Lung microvascular endothelial cell (primary cell): ENCODE results near the gene TCF23. TPM values are rescaled to one million over a fixed set of nuclear protein-coding genes. Genes with fewer than 3 reads are reported as not detected.
"Not testable (repeated sequence)": the region's sequence is repeated elsewhere in the genome, so short reads cannot be mapped to it uniquely, and the experiment has no call there.

Experiments used
- DNase-seq, 2 donors: peaks; one replicate each; pipeline versions ENCODE4 v3.0.0 to v3.0.0-alpha.2; 2010; ENCODE audit warnings: low read depth in 2 of 2
- total RNA-seq: library from RNA; depleted of rRNA; stranded (reverse); fragments of >200 nt; gene quantifications from 2 replicates; pipeline ENCODE4 v1.2.1, GENCODE V29; 2014

TCF23 gene
- total RNA-seq, result not detected in 2 replicates

GRCh38 chr2:27148801-27149439 lies at the start of gene TCF23:
TSS of gene TCF23 (plus strand) at chr2:27149004. CDS start at chr2:27149134, 130 bp downstream.
- no peak for DNase-seq

GRCh38 chr2:27099334-27099955 lies 49.4 kb upstream of the TCF23 start:
- DNase-seq, result no peak

- no peak for DNase-seq
Measured at GRCh38 chr2:27100036-27100435, 48.8 kb upstream of the TCF23 start.

- DNase-seq, result no peak
Measured at GRCh38 chr2:27102329-27102728, 46.5 kb upstream of the TCF23 start.

- DNase-seq, result no peak
Measured at GRCh38 chr2:27105981-27106380, 42.8 kb upstream of the TCF23 start.

- DNase-seq, result peak in 1 of 2 donors; percentile 39
Measured at GRCh38 chr2:27108221-27108620, 40.6 kb upstream of the TCF23 start.

GRCh38 chr2:27109083-27109482 lies 39.7 kb upstream of the TCF23 start:
- no peak for DNase-seq

- DNase-seq, result not testable (repeated sequence)
Measured at GRCh38 chr2:27110603-27111352, 38.0 kb upstream of the TCF23 start.

GRCh38 chr2:27111392-27112078 lies 37.3 kb upstream of the TCF23 start:
- not testable (repeated sequence) for DNase-seq

GRCh38 chr2:27115519-27115918 lies 33.3 kb upstream of the TCF23 start:
- DNase-seq, result no peak

GRCh38 chr2:27117995-27118524 lies 30.7 kb upstream of the TCF23 start:
- no peak for DNase-seq

- peak in 1 of 2 donors; percentile 42 for DNase-seq
Measured at GRCh38 chr2:27118525-27119329, 30.1 kb upstream of the TCF23 start, which contains the start of gene CGREF1. TSS of gene CGREF1 (minus strand) at chr2:27119128. CDS start at chr2:27104366, 14,762 bp downstream.

- not testable (repeated sequence) for DNase-seq
Measured at GRCh38 chr2:27119330-27119670, 29.5 kb upstream of the TCF23 start.

- DNase-seq, result no peak
Measured at GRCh38 chr2:27121906-27122305, 26.9 kb upstream of the TCF23 start.

GRCh38 chr2:27122791-27123190 lies 26.0 kb upstream of the TCF23 start:
- no peak for DNase-seq

GRCh38 chr2:27123302-27124150 lies 25.3 kb upstream of the TCF23 start, which contains the start of gene ABHD1:
TSS of gene ABHD1 (plus strand) at chr2:27123815. CDS start at chr2:27123949, 134 bp downstream.
- peak in 1 of 2 donors; percentile 40 for DNase-seq

- DNase-seq, result no peak
Measured at GRCh38 chr2:27125104-27125503, 23.7 kb upstream of the TCF23 start.

GRCh38 chr2:27126252-27126710 lies 22.5 kb upstream of the TCF23 start:
- no peak for DNase-seq

GRCh38 chr2:27127883-27128667 lies 20.7 kb upstream of the TCF23 start:
- no peak for DNase-seq
